Diencephalon (tissue), 1 donor: ENCODE measurements around the gene LYSMD2. TPM values are rescaled to one million over a fixed set of nuclear protein-coding genes. Genes with fewer than 3 reads are reported as not detected.

Source experiments
- total RNA-seq: library from RNA; depleted of rRNA; stranded (reverse); fragments of >200 nt; gene quantifications from one replicate; pipeline ENCODE4 v1.2.3, GENCODE V29; 2014

Gene LYSMD2
- 14.1 TPM for total RNA-seq

GRCh38 chr15:51737522-51738305 lies at the start of gene LYSMD2:
Gene LYSMD2 (minus strand): TSS chr15:51737655. CDS start chr15:51737622, 33 bp downstream.

GRCh38 chr15:51750792-51751696 lies 13.6 kb upstream of the LYSMD2 start, which contains the start of gene TMOD2:
Gene TMOD2 (plus strand): TSS chr15:51751597. CDS start chr15:51766442, 14,845 bp downstream.

GRCh38 chr15:51681303-51681963 lies 56.0 kb downstream of the LYSMD2 start, which contains the start of gene SCG3:
Gene SCG3 (plus strand): TSS chr15:51681503. CDS start chr15:51681756, 253 bp downstream.

Other genes starting within 250 kb of the LYSMD2 start
- gene DMXL2, start 114.9 kb downstream of the LYSMD2 start, total RNA-seq, result 160 TPM
- 52.6 TPM for gene SCG3, start 56.2 kb downstream of the LYSMD2 start, total RNA-seq
- gene TMOD2, start 13.9 kb upstream of the LYSMD2 start, total RNA-seq, result 268 TPM
- gene TMOD3, start 92.0 kb upstream of the LYSMD2 start, total RNA-seq, result 54.0 TPM
- 39.0 TPM for gene LEO1, start 234.1 kb upstream of the LYSMD2 start, total RNA-seq